ENCODE results near the gene IFT172. TPM values are rescaled to one million over a fixed set of nuclear protein-coding genes. Genes with fewer than 3 reads are reported as not detected.
"Not testable (repeated sequence)": the region's sequence is repeated elsewhere in the genome, so short reads cannot be mapped to it uniquely, and the experiment has no call there.

Gene IFT172
- total RNA-seq, 2 donors from 2014 or later, result 15.8 to 23.4 TPM

DNA sequence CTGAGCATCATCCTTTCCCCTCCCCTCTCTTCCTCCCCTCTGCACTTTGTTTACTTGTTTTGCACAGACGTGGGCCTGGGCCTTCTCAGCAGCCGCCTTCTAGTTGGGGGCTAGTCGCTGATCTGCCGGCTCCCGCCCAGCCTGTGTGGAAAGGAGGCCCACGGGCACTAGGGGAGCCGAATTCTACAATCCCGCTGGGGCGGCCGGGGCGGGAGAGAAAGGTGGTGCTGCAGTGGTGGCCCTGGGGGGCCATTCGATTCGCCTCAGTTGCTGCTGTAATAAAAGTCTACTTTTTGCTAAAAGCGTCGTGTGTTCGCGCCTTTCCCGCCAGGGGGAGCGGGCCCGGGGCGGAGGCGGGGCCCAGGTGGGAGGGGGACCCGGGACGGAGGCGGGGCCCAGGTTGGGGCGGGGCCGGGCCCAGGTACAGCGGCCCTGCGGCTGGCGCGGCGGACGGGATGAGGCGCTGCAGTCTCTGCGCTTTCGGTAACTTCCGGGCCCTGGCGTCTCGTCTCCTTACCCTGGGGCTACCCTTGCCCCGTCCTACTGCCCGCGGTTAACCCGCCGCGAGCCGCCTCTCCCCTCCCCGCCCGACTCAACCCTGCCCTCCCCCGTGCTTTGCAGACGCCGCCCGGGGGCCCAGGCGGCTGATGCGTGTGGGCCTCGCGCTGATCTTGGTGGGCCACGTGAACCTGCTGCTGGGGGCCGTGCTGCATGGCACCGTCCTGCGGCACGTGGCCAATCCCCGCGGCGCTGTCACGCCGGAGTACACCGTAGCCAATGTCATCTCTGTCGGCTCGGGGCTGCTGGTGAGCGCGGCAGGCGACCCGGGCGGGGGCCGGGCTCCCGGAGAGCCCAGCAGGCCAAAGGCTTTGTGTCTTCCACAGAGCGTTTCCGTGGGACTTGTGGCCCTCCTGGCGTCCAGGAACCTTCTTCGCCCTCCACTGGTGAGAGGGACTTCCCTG, 47.3 kb downstream of the IFT172 start, which contains the start of gene KRTCAP3:
Gene KRTCAP3, plus strand, starts transcription at position 424 of the 962 bp plus-strand sequence. Its CDS starts 32 bp downstream, at position 456.
- DNase-seq (ENCODE audit: low spot score), result peak; percentile 57
- intact Hi-C loops (cut with DNase I), result no loop called here

DNA sequence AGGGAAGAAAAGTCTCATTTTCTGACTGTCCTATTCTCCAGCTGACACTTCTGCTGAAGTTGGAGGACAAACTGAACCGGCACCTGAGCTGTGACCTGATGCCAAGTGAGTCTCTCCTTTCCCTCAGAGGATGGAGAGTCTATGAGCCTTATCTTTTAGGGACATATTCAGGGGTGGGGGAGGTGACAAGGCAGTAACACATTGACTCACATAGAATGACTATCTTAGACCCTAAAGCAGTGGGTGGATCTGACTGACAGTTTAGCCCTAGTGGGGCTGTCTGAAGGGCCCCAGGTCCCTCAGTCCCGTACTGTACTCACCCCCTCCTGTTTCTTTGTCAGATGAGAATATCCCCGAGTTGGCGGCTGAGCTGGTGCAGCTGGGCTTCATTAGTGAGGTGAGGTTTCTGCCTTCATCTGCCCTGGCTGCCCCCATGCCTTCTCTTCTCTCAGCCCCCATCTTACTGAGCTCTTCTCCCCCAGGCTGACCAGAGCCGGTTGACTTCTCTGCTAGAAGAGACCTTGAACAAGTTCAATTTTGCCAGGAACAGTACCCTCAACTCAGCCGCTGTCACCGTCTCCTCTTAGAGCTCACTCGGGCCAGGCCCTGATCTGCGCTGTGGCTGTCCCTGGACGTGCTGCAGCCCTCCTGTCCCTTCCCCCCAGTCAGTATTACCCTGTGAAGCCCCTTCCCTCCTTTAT, 48.2 kb downstream of the IFT172 start:
- DNase-seq (ENCODE audit: low spot score), result peak; percentile 52

DNA sequence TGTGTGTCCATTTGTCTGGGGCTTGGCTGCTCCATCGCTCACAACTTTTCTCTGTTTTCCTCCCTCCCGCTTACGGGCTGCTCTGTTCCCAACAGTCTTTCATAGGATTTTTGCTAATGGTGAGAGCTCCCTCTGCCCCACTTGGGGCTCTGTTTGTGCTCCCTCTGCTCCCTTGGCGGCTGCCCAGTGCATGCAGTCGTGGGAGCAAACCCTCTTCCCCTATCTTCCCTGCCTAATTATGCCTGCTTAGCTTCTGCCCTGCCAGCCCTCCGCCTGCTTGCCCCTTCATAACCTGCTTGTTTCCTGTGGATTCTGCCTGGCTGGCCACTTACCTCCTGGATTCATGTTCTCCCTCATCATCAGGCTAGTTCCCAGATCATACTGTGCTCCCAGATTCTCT, 53.9 kb downstream of the IFT172 start:
- intact Hi-C loops (cut with DNase I), result no loop called here
- DNase-seq (ENCODE audit: low spot score), result no peak

More for the DNA sequence above, 48.2 kb downstream of the IFT172 start:
- intact Hi-C loops (cut with DNase I), result no loop called here

DNA sequence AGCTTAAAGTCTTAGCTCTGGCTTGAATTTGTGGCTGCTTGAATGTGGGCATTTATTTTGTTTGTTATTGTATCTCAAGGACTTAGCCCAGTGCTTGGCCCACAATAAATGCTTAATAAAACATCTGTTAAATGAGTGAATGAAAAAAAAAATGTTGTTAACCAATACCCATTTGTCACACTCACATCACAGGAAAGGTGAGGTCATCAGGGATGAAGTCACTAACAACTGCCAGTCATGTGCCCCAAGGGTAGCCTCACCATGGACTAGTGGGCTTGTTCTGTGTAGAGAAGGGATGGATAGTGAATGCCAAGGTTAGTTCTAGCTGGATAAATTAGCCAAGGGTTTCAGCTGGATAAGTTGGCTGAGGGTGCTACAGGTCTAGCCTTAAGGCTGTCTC, 58.1 kb downstream of the IFT172 start:
- DNase-seq (ENCODE audit: low spot score), result no peak
- intact Hi-C loops (cut with DNase I), result no loop called here

- peak; percentile 95 for DNase-seq (ENCODE audit: low spot score)
- intact Hi-C loops (cut with DNase I), result no loop called here
Observed at GRCh38 chr2:27428978-27429541, 60.5 kb downstream of the IFT172 start.

GRCh38 chr2:27428213-27428977, 61.1 kb downstream of the IFT172 start, which contains the start of gene NRBP1:
Gene NRBP1 (plus strand): TSS chr2:27428631. CDS start chr2:27433274, 4,643 bp downstream.
- intact Hi-C loops (cut with DNase I), result no loop called here

DNA sequence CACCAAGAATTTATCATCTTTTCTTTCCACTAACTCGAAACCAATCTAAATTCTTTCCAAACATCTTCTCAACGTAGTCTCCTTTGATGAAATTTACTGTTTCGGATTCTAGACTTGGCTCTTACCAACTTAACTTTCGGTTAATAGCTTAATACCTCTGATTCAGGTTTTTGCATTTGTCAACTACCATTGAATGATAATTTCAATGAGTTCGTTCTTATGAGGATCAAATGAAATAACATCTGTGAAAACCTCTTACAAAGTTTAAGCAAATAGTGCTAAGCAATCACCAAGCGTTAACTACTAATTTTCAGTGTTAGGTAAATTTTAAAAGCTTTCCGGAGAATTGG, 61.7 kb downstream of the IFT172 start:
- DNase-seq (ENCODE audit: low spot score), result no peak
- intact Hi-C loops (cut with DNase I), result no loop called here

More at GRCh38 chr2:27428213-27428977, 61.1 kb downstream of the IFT172 start, which contains the start of gene NRBP1:
- peak; percentile 96 for DNase-seq (ENCODE audit: low spot score)

- not testable (repeated sequence) for DNase-seq (ENCODE audit: low spot score)
Observed at GRCh38 chr2:27425039-27425438, 64.5 kb downstream of the IFT172 start.

GRCh38 chr2:27422958-27423357, 66.6 kb downstream of the IFT172 start:
- intact Hi-C loops (cut with DNase I), result no loop called here

More at GRCh38 chr2:27425039-27425438, 64.5 kb downstream of the IFT172 start:
- intact Hi-C loops (cut with DNase I), result not testable (repeated sequence)

DNA sequence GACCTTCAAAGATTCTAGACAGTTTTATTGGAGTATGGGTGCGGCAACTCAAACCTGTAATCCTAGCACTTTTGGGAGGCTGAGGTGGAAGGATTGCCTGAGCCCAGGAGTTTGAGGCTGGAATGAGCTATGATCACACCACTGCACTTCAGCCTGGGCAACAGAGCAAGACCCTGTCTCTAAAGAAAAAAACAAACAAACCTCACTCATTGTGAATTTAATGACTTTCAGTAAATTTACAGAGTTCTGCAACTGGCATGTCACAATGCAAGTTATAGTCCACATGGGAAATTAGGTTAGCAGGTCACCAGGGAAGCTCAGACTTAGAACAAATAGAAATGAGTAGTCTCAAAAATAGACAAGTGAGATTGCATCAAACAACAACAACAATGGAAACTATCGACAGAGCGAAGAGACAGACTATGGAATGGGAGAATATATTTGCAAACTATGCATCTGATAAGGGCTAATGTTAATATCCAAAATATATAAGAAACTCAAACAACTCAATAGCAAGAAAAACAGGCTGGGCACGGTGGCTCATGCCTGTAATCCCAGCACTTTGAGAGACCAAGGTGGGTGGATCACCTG, 67.8 kb downstream of the IFT172 start:
- no peak for DNase-seq (ENCODE audit: low spot score)
- intact Hi-C loops (cut with DNase I), result no loop called here

More at GRCh38 chr2:27422958-27423357, 66.6 kb downstream of the IFT172 start:
- DNase-seq (ENCODE audit: low spot score), result no peak

GRCh38 chr2:27420996-27421395, 68.5 kb downstream of the IFT172 start:
- intact Hi-C loops (cut with DNase I), result no loop called here
- DNase-seq (ENCODE audit: low spot score), result no peak

- intact Hi-C loops (cut with DNase I), result no loop called here
Observed at GRCh38 chr2:27416151-27416550, 73.4 kb downstream of the IFT172 start.

DNA sequence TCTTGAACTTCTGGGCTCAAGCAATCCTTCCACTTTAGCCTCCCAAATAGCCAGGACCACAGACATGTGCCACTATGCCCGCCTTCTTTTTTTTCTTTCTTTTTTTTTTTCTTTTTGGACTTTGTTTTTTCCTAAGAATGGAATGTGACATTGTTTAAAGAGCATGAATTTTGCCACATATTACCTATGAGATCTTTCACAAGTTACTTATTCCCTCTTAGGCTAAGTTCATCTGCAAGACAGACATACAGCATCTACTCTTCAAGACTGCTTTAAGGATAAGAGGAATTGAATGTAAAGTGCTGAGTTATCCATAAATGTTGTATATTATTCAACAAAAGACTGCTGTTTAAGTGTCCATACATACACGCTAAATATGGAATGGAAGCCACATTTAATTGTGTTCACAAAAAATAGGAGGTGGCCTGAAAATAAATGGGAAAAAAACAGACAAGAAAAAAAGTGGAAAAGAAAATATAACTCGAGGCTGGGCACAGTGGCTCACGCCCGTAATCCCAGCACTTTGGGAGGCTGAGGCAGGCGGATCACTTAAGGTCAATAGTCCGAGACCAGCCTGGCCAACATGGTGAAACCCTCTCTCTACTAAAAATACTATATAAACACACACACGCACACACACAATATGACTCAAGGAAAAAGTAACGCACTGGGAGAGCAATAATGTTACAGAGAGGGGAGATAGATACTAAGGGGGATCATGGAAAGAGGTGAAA, 77.0 kb downstream of the IFT172 start:
- no peak for DNase-seq (ENCODE audit: low spot score)
- intact Hi-C loops (cut with DNase I), result no loop called here

More at GRCh38 chr2:27416151-27416550, 73.4 kb downstream of the IFT172 start:
- no peak for DNase-seq (ENCODE audit: low spot score)

GRCh38 chr2:27409321-27410073, 80.0 kb downstream of the IFT172 start, which contains the start of gene PPM1G:
Gene PPM1G (minus strand): TSS chr2:27409591. CDS start chr2:27409422, 169 bp downstream.
- intact Hi-C loops (cut with DNase I), result no loop called here
- DNase-seq (ENCODE audit: low spot score), result peak; percentile 98

GRCh38 chr2:27408601-27409320, 80.8 kb downstream of the IFT172 start:
- no peak for DNase-seq (ENCODE audit: low spot score)
- intact Hi-C loops (cut with DNase I), result no loop called here

DNA sequence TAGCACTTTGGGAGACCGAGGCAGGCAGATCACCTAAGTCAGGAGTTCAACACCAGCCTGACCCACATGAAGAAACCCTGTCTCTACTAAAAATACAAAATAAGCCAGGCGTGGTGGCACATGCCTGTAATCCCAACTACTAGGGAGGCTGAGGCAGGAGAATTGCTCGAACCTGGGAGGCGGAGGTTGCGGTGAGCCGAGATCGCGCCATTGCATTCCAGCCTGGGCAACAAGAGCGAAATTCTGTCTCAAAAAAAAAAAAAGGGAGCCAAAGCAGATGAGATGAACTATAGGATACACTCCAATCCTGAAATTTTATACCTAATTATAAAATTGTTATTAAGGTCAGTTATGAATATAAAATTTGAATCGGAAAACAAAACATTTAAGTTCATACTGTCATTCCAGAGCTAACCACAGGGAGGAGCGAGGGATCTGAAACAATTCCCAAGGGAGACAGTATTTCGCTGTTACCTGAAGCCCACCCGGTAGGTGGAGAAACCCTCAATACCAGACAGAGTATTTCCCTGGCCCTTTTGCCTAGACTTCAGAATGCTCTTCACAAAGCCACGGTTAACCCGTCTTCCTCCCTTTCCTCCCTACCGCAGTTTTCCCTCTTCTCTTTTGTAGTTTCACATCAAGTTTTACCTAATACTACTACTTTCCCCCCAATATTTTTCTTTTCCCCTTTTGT, 81.6 kb downstream of the IFT172 start:
- DNase-seq (ENCODE audit: low spot score), result no peak
- intact Hi-C loops (cut with DNase I), result no loop called here
